Right ventricle myocardium superior (tissue), 1 donor: Measurements from ENCODE around the gene DDI2. TPM values are rescaled to one million over a fixed set of nuclear protein-coding genes. Genes with fewer than 3 reads are reported as not detected.

Experiments used
- ATAC-seq: fragments of 200-7000 bp; cut with Tn5 transposase; one replicate; pipeline ENCODE4 v1.9.1; 2020; ENCODE audit warnings: mild to moderate bottlenecking; ENCODE audit not compliant: poor library complexity
- DNase-seq: peaks from one replicate; pipeline ENCODE4 v3.0.0-alpha.2; 2020
- intact Hi-C: fragments of 100-400 bp; cut with DNase I; formaldehyde crosslinking; loops from one replicate; pipeline ENCODE4 v1.11.2; 2022
- total RNA-seq: library from RNA; stranded (reverse); fragmentation: NEBNext Ultra II Directional; extraction: Animal tissue kit (Norgen Biotek cat#: 25700); gene quantifications from one replicate; pipeline ENCODE4 v1.2.1, GENCODE V29; 2021
- donor health status: DM: no; HTN: yes; CAD: no; lungs with severe emphysema.

The DDI2 gene
- total RNA-seq, 1 donor from 2014 or later, result 19.4 TPM

DNA sequence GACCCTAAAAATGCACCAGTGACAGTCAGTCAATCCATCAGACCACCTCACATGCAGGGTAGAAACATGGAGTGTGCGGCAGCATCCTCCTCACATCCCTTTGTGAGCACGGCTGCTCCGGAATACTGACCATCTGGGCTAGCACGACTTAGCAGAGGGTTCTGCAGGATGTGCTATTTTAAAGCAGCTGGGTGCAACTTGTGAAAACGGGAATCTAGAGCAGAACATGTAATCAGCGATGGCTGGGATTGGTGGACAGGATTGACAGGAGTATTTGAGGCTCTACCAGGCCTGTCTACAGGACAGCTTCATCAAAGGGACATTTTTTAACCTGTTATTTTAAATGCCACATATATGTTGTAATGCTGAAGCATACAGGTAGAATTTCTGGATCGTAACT, 50.1 kb downstream of the DDI2 start:
- DNase-seq, result no peak
- intact Hi-C loops, result loop anchor here (10.0 kb wide), 1 partner anchor 67 kb away; the partner anchor contains the start of gene SLC25A34
- peak; percentile 18 for ATAC-seq

DNA sequence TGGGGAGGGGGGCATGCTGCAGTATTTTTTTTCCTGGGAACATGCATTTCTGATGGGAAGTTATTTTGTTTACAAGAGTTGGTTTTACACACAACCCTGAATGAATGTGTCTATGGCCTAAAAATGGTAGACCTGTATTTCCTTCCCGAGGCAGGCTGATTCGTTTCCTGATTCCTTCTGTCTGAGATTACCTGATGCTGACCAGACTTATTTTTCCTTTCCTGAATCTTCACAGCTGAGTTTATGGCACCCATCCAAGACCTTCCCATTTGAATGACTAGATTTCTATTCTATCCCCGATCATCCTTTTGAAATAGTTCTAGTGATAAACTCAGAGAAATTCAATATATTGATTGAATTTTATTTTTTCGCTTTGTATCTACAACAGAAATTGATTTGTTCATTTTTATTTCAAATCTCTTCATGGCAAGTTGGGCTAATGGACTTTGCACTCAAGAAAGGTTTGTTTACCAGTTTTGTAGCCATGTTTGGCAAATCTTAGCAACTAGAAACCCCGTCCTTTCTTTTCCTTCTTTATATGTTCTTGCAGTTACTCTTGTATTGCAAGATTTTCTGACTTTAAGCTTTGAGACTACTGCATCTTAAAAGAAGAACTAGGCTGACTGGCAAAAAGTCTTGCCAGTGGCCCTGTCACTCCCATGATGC, 51.0 kb downstream of the DDI2 start:
- ATAC-seq (no peak), DNase-seq (no peak)
- intact Hi-C loops, result loop anchor here (10.0 kb wide), 1 partner anchor 67 kb away; the partner anchor contains the start of gene SLC25A34

- ATAC-seq, result no peak
- no peak for DNase-seq
- intact Hi-C loops, result loop anchor here (10.0 kb wide), 1 partner anchor 66 kb away; the partner anchor contains the start of gene SLC25A34
Observed at GRCh38 chr1:15669074-15669473, 51.8 kb downstream of the DDI2 start.

DNA sequence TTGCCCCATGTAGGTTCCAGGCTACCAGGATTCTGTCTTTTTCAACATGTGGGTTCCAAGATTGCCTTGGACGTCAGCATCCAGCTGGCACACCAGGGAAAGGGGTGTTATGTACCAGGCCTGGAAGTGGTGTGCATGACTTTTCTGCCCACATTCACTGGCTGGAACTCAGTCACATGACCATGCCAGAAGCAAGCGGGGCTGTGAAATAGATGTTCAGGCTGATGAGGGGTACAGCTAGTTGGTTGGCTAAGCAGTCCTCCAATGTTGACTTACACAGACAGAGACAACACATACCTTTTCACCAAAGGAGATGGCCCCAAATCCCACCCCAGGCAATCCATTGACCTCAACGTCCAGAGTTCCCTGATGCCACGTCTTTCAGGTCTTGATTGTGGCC, 52.6 kb downstream of the DDI2 start:
- intact Hi-C loops, result loop anchor here (10.0 kb wide), 1 partner anchor 65 kb away; the partner anchor contains the start of gene SLC25A34
- ATAC-seq, result no peak
- DNase-seq, result no peak

DNA sequence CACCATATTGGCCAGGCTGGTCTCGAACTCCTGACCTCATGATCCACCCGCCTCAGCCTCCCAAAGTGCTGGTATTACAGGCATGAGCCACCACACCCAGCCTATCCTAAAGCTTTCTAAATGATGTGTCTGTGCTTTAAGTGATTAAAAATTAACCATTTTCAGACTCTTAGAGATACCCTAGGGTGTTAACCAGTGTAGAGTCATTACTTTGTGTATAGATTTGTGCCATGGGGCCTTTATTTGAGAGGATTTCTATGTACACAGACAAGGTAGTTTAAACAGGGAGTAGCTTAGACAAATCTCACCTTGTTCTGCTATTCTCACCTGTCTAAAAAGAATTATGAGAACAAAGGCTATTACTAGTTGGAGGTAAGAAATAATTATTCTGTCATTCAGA, 54.2 kb downstream of the DDI2 start:
- intact Hi-C loops, result no loop called here
- no peak for DNase-seq
- no peak for ATAC-seq

DNA sequence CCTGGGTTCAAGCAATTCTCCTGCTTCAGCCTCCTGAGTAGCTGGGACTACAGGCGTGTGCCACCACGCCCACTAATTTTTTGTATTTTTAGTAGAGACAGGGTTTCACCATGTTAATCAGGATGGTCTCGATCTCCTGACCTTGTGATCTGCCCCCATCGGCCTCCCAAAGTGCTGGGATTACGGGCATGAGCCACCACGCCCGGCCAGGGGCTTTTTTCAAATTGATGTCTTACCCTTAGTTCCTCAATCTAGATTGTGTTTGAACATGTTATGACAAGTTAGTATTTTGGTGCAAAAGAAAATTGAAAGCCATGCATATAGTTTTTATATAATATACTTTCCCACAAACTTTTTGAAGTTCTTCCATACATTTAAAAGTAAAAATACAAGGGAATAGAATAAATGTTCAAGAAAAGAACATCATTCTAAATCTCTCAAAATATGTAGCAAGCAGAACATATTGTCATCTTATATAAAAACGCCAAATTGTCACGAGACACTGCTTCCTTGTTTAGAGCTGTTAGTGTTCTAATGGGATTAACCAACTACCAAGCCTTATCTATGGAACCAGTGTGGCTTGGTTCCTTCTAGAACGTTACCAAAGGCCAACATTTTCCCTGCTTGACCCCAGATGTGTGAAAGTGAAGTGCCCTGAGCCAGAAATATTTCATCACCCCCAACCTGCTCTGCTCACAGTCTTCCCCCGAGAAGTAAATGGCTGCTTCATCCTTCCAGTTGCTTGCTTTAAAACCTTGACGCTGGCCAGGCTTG, 57.3 kb downstream of the DDI2 start:
- intact Hi-C loops, result no loop called here
- DNase-seq (no peak), ATAC-seq (no peak)

DNA sequence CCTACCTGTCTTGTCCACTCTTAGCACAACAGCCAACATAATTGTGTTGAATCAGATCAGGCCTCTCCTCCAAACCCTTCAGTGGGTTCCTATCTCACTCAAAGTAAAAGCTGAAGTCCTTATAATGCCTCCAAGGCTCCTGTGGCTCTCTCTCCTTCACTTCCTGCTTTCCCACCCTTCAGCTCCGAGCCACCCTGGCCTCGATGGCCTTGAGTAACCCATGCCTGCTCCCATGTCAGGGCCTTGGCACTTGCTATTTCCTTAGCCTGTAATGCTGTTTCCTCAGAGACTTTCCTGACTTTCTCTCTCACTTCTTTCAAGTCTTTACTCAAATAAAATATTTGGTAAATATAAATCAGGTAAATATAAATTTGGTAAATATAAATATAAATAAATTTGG, 58.8 kb downstream of the DDI2 start:
- ATAC-seq (no peak), DNase-seq (no peak)
- intact Hi-C loops, result no loop called here

- ATAC-seq (no peak), DNase-seq (no peak)
- intact Hi-C loops, result no loop called here
Observed at GRCh38 chr1:15676688-15677661, 59.7 kb downstream of the DDI2 start.

DNA sequence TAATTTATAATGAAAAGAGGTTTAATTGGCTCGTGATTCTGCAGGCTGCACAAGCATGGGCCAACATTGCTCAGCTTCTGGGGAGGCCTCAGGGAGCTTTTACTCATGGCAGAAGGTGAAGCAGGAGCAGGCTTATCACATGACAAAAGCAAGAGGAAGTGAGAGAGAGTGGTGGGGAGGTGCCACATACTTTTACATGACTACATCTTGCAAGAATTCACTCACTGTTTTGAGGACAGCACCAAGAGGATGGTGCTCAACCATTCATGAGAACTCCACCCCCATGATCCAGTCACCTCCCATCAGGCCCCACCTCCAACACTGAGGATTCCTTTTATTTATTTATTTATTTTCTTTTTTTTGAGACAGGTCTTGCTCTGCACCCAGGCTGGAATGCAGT, 61.3 kb downstream of the DDI2 start:
- no peak for DNase-seq
- no peak for ATAC-seq
- intact Hi-C loops, result no loop called here

GRCh38 chr1:15680131-15680530, 62.9 kb downstream of the DDI2 start:
- no peak for ATAC-seq
- no peak for DNase-seq
- intact Hi-C loops, result loop anchor here (10.0 kb wide), 1 partner anchor 65 kb away; the partner anchor contains the start of gene DDI2

GRCh38 chr1:15680561-15681348, 63.5 kb downstream of the DDI2 start:
- ATAC-seq (no peak), DNase-seq (no peak)
- intact Hi-C loops, result loop anchor here (10.0 kb wide), 1 partner anchor 66 kb away; the partner anchor contains the start of gene DDI2

GRCh38 chr1:15681349-15682292, 64.4 kb downstream of the DDI2 start:
- ATAC-seq, result peak; percentile 56
- intact Hi-C loops, result loop anchor here (10.0 kb wide), 1 partner anchor 67 kb away; the partner anchor contains the start of gene DDI2

DNA sequence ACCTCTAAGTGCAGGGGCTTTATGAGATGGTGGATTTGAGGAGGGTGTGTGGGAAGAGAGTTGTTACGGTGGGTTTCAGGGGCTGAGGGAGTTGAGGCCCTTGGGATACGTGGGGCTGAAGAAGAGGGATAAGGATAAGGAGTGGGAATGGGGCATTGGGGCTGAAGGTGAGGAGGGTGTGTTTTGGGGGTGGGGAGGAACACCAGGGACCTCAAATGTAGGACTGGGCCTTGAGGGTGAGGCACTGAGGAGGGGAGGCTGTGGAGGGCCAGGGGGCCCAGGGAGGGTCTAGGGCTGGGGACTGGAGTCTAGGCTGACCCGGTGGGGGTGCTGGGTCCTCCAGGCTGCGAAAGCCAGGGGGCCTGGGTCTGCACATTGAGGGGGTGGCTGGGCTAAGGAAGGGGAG, 65.7 kb downstream of the DDI2 start:
- intact Hi-C loops, result loop anchor here (10.0 kb wide), 1 partner anchor 68 kb away; the partner anchor contains the start of gene DDI2
- DNase-seq (no peak), ATAC-seq (no peak)

More at GRCh38 chr1:15681349-15682292, 64.4 kb downstream of the DDI2 start:
- no peak for DNase-seq

DNA sequence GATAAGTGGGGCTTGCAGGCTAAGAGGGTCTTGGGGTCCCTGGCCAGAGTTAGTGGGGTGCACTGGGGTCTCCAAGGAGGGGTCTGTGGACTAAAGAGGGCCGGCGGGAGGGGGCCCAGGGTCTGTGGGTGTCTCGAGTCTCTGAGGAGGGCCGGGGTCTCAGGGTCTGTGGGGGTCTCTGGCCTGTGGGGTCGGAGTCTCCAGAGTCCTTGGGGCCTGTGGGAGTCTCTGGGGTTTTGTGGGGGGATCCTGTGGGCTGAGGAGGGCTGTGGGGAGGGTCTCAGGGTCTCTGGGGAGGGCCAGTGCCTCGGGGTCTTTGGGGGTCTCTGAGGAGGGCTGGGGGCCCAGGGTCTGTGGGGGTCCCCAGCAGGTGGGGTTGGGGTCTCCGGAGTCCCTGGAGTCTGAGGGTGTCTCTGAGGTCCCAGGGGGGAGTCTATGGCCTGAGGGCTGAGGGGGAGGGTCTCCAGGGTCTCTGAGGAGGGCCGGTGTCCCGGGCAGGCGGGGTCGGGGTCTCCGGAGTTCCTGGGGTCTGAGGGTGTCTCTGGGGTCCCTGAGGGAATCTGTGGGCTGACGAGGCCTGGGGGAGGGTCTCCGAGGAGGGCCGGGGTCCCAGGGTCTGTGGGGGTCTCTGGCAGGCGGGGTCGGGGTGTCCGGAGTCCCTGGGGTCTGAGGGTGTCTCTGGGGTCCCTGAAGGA, 66.2 kb downstream of the DDI2 start:
- DNase-seq, result no peak
- peak; percentile 2 for ATAC-seq
- intact Hi-C loops, result loop anchor here (10.0 kb wide), 1 partner anchor 69 kb away; the partner anchor contains the start of gene DDI2

GRCh38 chr1:15684042-15684461, 66.8 kb downstream of the DDI2 start, which contains the start of gene PLEKHM2:
Gene PLEKHM2 (plus strand): TSS chr1:15684320. CDS start chr1:15684559, 239 bp downstream.
- intact Hi-C loops, result loop anchor here (10.0 kb wide), 1 partner anchor 69 kb away; the partner anchor contains the start of gene DDI2
- ATAC-seq (peak; percentile 82), DNase-seq (peak; percentile 63)
